BE2C (cell line): Measurements from ENCODE around the gene SPATA22.
"Not testable (repeated sequence)": the region's sequence is repeated elsewhere in the genome, so short reads cannot be mapped to it uniquely, and the experiment has no call there.

ENCODE experiments used
- DNase-seq: peaks from one replicate; pipeline ENCODE4 v3.0.0-alpha.2; 2020
- H3K27me3 ChIP-seq: fragments of 250-450 bp; sonication (Bioruptor Pico); 2 replicates; pipeline ENCODE4 v1.5.1; 2020; ENCODE audit warnings: mild to moderate bottlenecking
- H3K36me3 ChIP-seq: fragments of 250-450 bp; sonication (Bioruptor Pico); 2 replicates; pipeline ENCODE4 v1.5.1; 2020; ENCODE audit warnings: mild to moderate bottlenecking
- H3K4me1 ChIP-seq: fragments of 250-450 bp; sonication (Bioruptor Pico); 2 replicates; pipeline ENCODE4 v1.5.1; 2020
- H3K4me3 ChIP-seq: 2 replicates; pipeline ENCODE4 v1.5.1; 2011; ENCODE audit warnings: low read depth, low read length
- H3K9me3 ChIP-seq: fragments of 250-450 bp; sonication (Bioruptor Pico); 2 replicates; pipeline ENCODE4 v1.5.1; 2020
- TF ChIP-seq, protein P1 (sequence below): IDR thresholded peaks from 2 replicates; pipeline ENCODE4 v1.5.1; 2012; ENCODE audit warnings: mild to moderate bottlenecking, low read depth, low read length

SPATA22 gene

DNA sequence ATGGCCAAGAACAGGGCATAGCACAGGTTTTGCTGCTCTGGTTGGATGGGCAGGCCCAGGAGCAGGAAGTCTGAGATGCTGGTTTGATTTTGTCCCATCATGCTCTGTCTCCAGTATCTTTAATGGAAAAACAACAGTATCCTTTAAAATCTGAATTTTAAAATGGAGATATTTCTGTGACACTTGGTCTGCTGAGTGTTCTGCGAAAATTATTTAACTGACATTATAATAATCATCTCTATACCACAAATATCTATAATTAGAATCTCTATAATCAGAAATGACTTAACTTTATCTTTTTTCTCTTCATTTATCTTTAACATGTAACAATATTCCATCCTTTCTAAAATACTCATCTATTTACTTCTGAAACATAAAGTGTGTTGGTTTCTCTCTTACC, 73.3 kb downstream of the SPATA22 start, which contains the start of gene OR1E1:
TSS of gene OR1E1 (minus strand) at position 101 of the 400 bp plus-strand sequence. CDS start at position 101, 0 bp downstream.
- TF ChIP-seq, protein P1, sequence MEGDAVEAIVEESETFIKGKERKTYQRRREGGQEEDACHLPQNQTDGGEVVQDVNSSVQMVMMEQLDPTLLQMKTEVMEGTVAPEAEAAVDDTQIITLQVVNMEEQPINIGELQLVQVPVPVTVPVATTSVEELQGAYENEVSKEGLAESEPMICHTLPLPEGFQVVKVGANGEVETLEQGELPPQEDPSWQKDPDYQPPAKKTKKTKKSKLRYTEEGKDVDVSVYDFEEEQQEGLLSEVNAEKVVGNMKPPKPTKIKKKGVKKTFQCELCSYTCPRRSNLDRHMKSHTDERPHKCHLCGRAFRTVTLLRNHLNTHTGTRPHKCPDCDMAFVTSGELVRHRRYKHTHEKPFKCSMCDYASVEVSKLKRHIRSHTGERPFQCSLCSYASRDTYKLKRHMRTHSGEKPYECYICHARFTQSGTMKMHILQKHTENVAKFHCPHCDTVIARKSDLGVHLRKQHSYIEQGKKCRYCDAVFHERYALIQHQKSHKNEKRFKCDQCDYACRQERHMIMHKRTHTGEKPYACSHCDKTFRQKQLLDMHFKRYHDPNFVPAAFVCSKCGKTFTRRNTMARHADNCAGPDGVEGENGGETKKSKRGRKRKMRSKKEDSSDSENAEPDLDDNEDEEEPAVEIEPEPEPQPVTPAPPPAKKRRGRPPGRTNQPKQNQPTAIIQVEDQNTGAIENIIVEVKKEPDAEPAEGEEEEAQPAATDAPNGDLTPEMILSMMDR = no peak
- no peak for DNase-seq
- H3K36me3 ChIP-seq = no peaks in the 10 kb centered on the region
- H3K27me3 ChIP-seq = no peaks in the 10 kb centered on the region
- H3K4me1 ChIP-seq = no peaks in the 10 kb centered on the region
- no peak within 1 kb of the TSS for H3K4me3 ChIP-seq
- H3K9me3 ChIP-seq = no peaks in the 10 kb centered on the region

DNA sequence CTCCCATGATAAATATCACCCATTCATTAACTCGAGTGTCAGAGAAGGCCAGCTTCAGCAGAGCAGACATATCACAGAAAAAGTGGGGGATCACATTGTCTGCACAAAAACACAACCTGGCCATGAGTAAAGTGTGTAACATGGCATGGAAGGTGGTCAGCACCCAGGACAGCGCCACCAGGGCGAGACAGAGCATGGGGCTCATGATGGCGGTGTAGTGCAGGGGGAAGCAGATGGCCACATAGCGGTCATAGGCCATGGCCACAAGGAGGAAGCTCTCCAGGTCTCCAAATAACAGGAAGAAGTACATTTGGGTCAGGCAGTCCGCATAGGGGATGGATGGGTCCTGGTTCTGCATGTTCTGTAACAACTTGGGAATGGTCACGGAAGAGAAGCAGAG, 73.8 kb downstream of the SPATA22 start:
- not testable (repeated sequence) for DNase-seq

More for the DNA sequence above, 73.8 kb downstream of the SPATA22 start:
- H3K36me3 ChIP-seq, H3K27me3 ChIP-seq, H3K4me3 ChIP-seq, H3K9me3 ChIP-seq, H3K4me1 ChIP-seq: not testable (repeated sequence)
